ENCODE data around the gene KNTC1. TPM values are rescaled to one million over a fixed set of nuclear protein-coding genes. Genes with fewer than 3 reads are reported as not detected.
"Not testable (repeated sequence)": the region's sequence is repeated elsewhere in the genome, so short reads cannot be mapped to it uniquely, and the experiment has no call there.

Gene KNTC1
- total RNA-seq, 2 donors from 2014 or later, result 2.2 to 3.0 TPM

- DNase-seq (ENCODE audit: low spot score), result no peak
- no peak overlapping the region for H3K4me3 ChIP-seq
- no peaks in the 10 kb centered on the region for H3K36me3 ChIP-seq
- H3K27ac ChIP-seq, result no peak overlapping the region
- no peaks in the 10 kb centered on the region for H3K9me3 ChIP-seq
- no peaks in the 10 kb centered on the region for H3K27me3 ChIP-seq
- TF ChIP-seq CTCF (IDR thresholded peaks at IDR 0.05), result no peak
- H3K4me1 ChIP-seq, result no peaks in the 10 kb centered on the region
Measured at GRCh38 chr12:122558745-122559641, 31.9 kb downstream of the KNTC1 start.

- Histone ChIP-seq H3K9me3 (no peaks in the 10 kb centered on the region), H3K4me3 (no peak overlapping the region), H3K36me3 (no peaks in the 10 kb centered on the region), H3K4me1 (no peaks in the 10 kb centered on the region), H3K27me3 (no peaks in the 10 kb centered on the region), H3K27ac (no peak overlapping the region)
- no peak for TF ChIP-seq CTCF (IDR thresholded peaks at IDR 0.05)
- no peak for DNase-seq (ENCODE audit: low spot score)
Measured at GRCh38 chr12:122560138-122560537, 33.1 kb downstream of the KNTC1 start.

GRCh38 chr12:122563361-122563760 lies 36.3 kb downstream of the KNTC1 start:
- no peak for DNase-seq (ENCODE audit: low spot score)
- H3K27ac ChIP-seq, result no peak overlapping the region
- H3K36me3 ChIP-seq, result no peaks in the 10 kb centered on the region
- no peak for TF ChIP-seq CTCF (IDR thresholded peaks at IDR 0.05)
- H3K27me3 ChIP-seq, result no peaks in the 10 kb centered on the region
- H3K4me1 ChIP-seq, result no peaks in the 10 kb centered on the region
- no peaks in the 10 kb centered on the region for H3K9me3 ChIP-seq
- H3K4me3 ChIP-seq, result no peak overlapping the region

GRCh38 chr12:122566816-122567215 lies 39.8 kb downstream of the KNTC1 start:
- H3K27ac ChIP-seq; H3K4me3 ChIP-seq; DNase-seq (ENCODE audit: low spot score); H3K36me3 ChIP-seq; H3K4me1 ChIP-seq; H3K9me3 ChIP-seq; H3K27me3 ChIP-seq: not testable (repeated sequence)

GRCh38 chr12:122569288-122569687 lies 42.2 kb downstream of the KNTC1 start:
- H3K4me3 ChIP-seq, result no peak overlapping the region
- TF ChIP-seq CTCF (IDR thresholded peaks at IDR 0.05), result no peak
- H3K9me3 ChIP-seq, result no peaks in the 10 kb centered on the region
- H3K27me3 ChIP-seq, result no peaks in the 10 kb centered on the region
- no peak for DNase-seq (ENCODE audit: low spot score)
- no peak overlapping the region for H3K27ac ChIP-seq
- H3K36me3 ChIP-seq, result peaks cover 6% of the 10 kb centered on the region
- H3K4me1 ChIP-seq, result no peaks in the 10 kb centered on the region

- H3K4me3 ChIP-seq; H3K27me3 ChIP-seq; DNase-seq (ENCODE audit: low spot score); H3K9me3 ChIP-seq; H3K27ac ChIP-seq; H3K4me1 ChIP-seq; H3K36me3 ChIP-seq: not testable (repeated sequence)
Measured at GRCh38 chr12:122570006-122570405, 43.0 kb downstream of the KNTC1 start.

GRCh38 chr12:122571821-122572220 lies 44.8 kb downstream of the KNTC1 start:
- no peaks in the 10 kb centered on the region for H3K4me1 ChIP-seq
- no peaks in the 10 kb centered on the region for H3K9me3 ChIP-seq
- H3K27ac ChIP-seq, result no peak overlapping the region
- no peak overlapping the region for H3K4me3 ChIP-seq
- no peak for DNase-seq (ENCODE audit: low spot score)
- H3K36me3 ChIP-seq, result peaks cover 6% of the 10 kb centered on the region
- no peak for TF ChIP-seq CTCF (IDR thresholded peaks at IDR 0.05)
- no peaks in the 10 kb centered on the region for H3K27me3 ChIP-seq

GRCh38 chr12:122583294-122583693 lies 56.2 kb downstream of the KNTC1 start:
- not testable (repeated sequence) for H3K9me3 ChIP-seq; H3K27me3 ChIP-seq; H3K4me3 ChIP-seq; H3K4me1 ChIP-seq; DNase-seq (ENCODE audit: low spot score); H3K27ac ChIP-seq; H3K36me3 ChIP-seq
